ENCODE measurements around the gene CPLX1.

The CPLX1 gene

GRCh38 chr4:825971-826330, at the start of gene CPLX1:
TSS of gene CPLX1 (minus strand) at chr4:826129. CDS start at chr4:824522, 1,607 bp downstream.
- DNase-seq = no peak

- DNase-seq = no peak
These were observed 49.3 kb upstream of the CPLX1 start for GRCh38 chr4:874971-875817.

GRCh38 chr4:874056-874455, 48.1 kb upstream of the CPLX1 start:
- no peak for DNase-seq

GRCh38 chr4:872241-872981, 46.5 kb upstream of the CPLX1 start:
- no peak for DNase-seq

- DNase-seq = no peak
These were observed 45.6 kb upstream of the CPLX1 start for GRCh38 chr4:871484-871883.

GRCh38 chr4:870951-871350, 45.0 kb upstream of the CPLX1 start:
- no peak for DNase-seq

- no peak for DNase-seq
These were observed 43.8 kb upstream of the CPLX1 start for GRCh38 chr4:869776-870175.

GRCh38 chr4:868421-868820, 42.5 kb upstream of the CPLX1 start:
- DNase-seq = no peak

GRCh38 chr4:867526-868250, 41.8 kb upstream of the CPLX1 start:
- no peak for DNase-seq

GRCh38 chr4:866761-867390, 40.9 kb upstream of the CPLX1 start:
- DNase-seq = no peak

GRCh38 chr4:866068-866760, 40.3 kb upstream of the CPLX1 start:
- no peak for DNase-seq

- DNase-seq = no peak
These were observed 39.6 kb upstream of the CPLX1 start for GRCh38 chr4:865572-865971.

- no peak for DNase-seq
These were observed 39.2 kb upstream of the CPLX1 start for GRCh38 chr4:865121-865465.

GRCh38 chr4:864456-865120, 38.7 kb upstream of the CPLX1 start:
- no peak for DNase-seq

- DNase-seq = no peak
These were observed 34.6 kb upstream of the CPLX1 start for GRCh38 chr4:860561-860960.

- DNase-seq = no peak
These were observed 33.6 kb upstream of the CPLX1 start for GRCh38 chr4:859496-859895.

GRCh38 chr4:858831-859451, 33.0 kb upstream of the CPLX1 start:
- no peak for DNase-seq

GRCh38 chr4:858041-858481, 32.1 kb upstream of the CPLX1 start:
- no peak for DNase-seq

GRCh38 chr4:857461-857860, 31.5 kb upstream of the CPLX1 start:
- no peak for DNase-seq

- DNase-seq = no peak
These were observed 30.4 kb upstream of the CPLX1 start for GRCh38 chr4:856225-856901.

GRCh38 chr4:855880-856224, 29.9 kb upstream of the CPLX1 start:
- no peak for DNase-seq
